Measurements from ENCODE around the gene RGS3.

Gene RGS3

DNA sequence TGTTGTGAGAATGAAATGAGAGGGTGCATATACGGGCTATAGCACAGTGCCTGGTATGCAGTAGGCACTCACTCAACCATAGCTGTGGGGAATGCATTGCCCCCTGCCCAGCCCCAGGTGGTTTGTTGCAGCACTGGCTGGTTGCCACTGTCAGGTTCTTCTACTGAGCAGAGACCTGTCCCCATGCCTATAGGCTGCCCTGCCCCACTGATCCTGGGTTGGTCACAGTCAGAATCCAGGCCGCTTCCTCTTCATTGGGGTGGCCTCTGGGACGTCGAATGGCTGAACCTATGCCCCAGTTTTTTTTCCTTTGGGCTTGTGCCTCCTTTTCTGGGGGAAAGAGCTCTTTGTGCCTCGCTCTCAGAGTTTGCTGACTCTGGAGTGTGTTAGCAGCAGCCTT lies 74.6 kb downstream of the RGS3 start:
- TF ChIP-seq, protein P1, sequence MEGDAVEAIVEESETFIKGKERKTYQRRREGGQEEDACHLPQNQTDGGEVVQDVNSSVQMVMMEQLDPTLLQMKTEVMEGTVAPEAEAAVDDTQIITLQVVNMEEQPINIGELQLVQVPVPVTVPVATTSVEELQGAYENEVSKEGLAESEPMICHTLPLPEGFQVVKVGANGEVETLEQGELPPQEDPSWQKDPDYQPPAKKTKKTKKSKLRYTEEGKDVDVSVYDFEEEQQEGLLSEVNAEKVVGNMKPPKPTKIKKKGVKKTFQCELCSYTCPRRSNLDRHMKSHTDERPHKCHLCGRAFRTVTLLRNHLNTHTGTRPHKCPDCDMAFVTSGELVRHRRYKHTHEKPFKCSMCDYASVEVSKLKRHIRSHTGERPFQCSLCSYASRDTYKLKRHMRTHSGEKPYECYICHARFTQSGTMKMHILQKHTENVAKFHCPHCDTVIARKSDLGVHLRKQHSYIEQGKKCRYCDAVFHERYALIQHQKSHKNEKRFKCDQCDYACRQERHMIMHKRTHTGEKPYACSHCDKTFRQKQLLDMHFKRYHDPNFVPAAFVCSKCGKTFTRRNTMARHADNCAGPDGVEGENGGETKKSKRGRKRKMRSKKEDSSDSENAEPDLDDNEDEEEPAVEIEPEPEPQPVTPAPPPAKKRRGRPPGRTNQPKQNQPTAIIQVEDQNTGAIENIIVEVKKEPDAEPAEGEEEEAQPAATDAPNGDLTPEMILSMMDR (conservative IDR thresholded peaks at IDR 0.05; ENCODE audit: control insufficient read depth, insufficient read depth, low read depth, low read length): no peak
- no peak for DNase-seq (ENCODE audit: low read depth)
- no peak overlapping the region for H3K4me3 ChIP-seq (ENCODE audit: control insufficient read depth, low read depth, low read length)

- TF ChIP-seq, protein P1 (conservative IDR thresholded peaks at IDR 0.05; ENCODE audit: control insufficient read depth, insufficient read depth, low read depth, low read length): no peak
- no peak overlapping the region for H3K4me3 ChIP-seq (ENCODE audit: control insufficient read depth, low read depth, low read length)
- DNase-seq (ENCODE audit: low read depth): no peak
Measured at GRCh38 chr9:113538701-113539430, 75.3 kb downstream of the RGS3 start.

GRCh38 chr9:113540466-113540865 lies 76.9 kb downstream of the RGS3 start:
- no peak for DNase-seq (ENCODE audit: low read depth)
- no peak overlapping the region for H3K4me3 ChIP-seq (ENCODE audit: control insufficient read depth, low read depth, low read length)
- TF ChIP-seq, protein P1 (conservative IDR thresholded peaks at IDR 0.05; ENCODE audit: control insufficient read depth, insufficient read depth, low read depth, low read length): no peak

DNA sequence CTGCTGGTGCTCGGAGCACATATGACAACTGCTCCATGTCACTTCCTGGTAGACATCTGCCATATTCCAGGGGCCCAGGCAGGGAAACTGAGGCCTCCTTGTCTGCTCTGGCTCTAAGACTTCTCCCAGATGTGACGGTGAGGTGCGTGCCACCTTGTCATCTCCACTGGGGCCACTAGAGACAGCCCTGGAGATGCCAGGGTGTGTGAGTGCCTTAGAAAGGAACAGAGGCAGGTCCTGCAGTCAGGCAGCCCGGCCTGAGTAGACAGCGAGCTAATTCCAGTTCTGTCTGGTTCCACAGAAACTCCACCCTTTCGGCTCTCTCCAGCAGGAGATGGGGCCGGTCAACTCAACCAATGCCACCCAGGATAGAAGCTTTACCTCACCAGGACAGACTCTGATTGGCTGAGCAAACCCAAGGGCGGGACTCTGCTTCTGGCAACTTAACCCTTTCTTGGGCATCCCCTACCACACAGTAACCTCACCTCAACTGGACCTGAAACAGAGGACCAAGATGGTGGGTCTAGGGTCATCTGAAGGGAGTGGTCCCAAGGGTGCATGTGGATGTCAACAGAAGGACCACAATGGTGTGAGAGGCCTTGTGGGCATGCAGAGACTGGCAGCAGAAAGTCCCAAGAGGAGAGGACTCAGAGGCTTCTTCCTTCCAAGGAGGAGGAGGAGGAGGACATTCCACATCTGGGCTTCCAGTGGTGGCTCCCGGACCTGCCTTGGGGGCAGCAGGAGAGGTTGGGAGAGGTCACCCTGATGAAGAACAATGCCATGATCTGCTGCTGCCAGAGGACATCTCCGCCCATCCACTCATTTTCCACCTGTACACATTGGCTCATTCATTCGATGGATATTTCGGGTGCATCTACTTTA lies 77.7 kb downstream of the RGS3 start:
- TF ChIP-seq, protein P1 (conservative IDR thresholded peaks at IDR 0.05; ENCODE audit: control insufficient read depth, insufficient read depth, low read depth, low read length): no peak
- no peak overlapping the region for H3K4me3 ChIP-seq (ENCODE audit: control insufficient read depth, low read depth, low read length)
- DNase-seq (ENCODE audit: low read depth): peak; percentile 22

- DNase-seq (ENCODE audit: low read depth): no peak
- TF ChIP-seq, protein P1 (conservative IDR thresholded peaks at IDR 0.05; ENCODE audit: control insufficient read depth, insufficient read depth, low read depth, low read length): no peak
- H3K4me3 ChIP-seq (ENCODE audit: control insufficient read depth, low read depth, low read length): no peak overlapping the region
Measured at GRCh38 chr9:113542006-113542405, 78.5 kb downstream of the RGS3 start.

DNA sequence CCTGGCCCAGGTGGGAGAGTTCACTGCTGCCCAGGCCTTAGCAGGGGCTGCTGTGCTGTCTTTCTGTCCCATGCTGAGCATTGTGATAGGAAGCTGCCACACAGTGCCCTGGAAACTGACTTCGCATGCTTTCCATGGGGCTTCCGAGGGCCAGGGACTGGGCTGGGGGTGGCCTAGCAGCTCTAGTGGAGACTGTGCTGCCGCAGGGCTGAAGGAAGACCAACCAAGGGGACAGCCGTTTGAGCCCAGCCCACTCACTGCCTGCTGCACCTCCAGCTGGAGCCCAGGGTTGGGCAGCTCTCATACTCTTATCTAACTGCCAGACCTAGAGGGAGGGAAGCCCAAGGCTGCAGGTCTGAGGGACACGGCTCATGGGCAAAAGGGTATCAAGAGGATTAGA lies 79.2 kb downstream of the RGS3 start:
- no peak for DNase-seq (ENCODE audit: low read depth)
- TF ChIP-seq, protein P1 (conservative IDR thresholded peaks at IDR 0.05; ENCODE audit: control insufficient read depth, insufficient read depth, low read depth, low read length): no peak
- no peak overlapping the region for H3K4me3 ChIP-seq (ENCODE audit: control insufficient read depth, low read depth, low read length)
